Measurements from ENCODE around the gene ZNF496. TPM values are rescaled to one million over a fixed set of nuclear protein-coding genes. Genes with fewer than 3 reads are reported as not detected.

The ZNF496 gene
- total RNA-seq, 1 donor from 2014 or later, result 47.1 TPM

DNA sequence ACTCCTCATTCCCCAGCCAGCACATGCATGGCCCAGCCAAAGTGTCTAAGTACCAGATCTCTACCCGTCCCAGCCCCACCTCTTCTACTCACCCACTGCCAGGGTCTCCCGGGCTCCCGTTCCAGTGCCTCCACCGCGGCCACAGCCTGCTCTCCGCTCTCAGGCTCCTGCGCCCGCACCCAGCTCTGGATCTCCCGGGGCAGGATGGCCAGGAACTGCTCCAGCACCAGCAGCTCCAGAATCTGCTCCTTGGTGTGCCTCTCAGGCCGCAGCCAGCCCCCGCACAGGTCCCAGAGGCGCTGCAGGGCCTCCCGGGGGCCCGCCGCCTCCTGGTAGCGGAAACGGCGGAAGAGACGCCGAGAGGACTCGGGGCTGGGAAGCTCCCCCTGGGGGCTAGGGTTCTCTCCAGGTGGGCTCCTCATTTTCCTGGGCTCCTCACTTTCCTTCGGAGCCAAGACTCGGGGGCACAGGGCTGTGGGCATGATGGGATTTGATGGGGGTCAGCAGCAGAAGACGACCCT lies 2.5 kb downstream of the ZNF496 start:
- no peaks in the 10 kb centered on the region for H3K27me3 Mint-ChIP-seq
- H3K9me3 Mint-ChIP-seq, result no peaks in the 10 kb centered on the region
- no peak overlapping the region for H3K4me3 Mint-ChIP-seq

DNA sequence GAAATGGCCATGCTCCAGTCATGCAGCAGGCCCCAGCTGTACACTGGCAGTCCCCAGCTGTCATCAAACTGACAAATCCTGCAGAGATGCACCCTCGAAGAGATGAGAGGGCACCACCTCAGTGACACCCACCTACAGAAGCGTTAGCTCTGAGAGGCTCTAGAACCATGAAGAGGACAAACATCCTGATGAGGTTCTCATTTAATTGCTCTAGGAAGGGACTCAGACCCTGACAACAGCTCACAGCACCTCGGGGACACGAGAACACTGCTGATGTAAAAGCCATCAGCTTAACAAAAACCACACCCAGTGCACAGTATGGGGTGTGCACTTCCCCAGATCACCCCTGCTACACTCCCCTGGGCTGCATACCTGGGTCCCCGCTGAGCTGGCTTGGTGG lies 3.4 kb downstream of the ZNF496 start:
- Mint-ChIP-seq H3K27ac (no peak overlapping the region), H3K36me3 (peaks cover 16% of the 10 kb centered on the region), H3K27me3 (no peaks in the 10 kb centered on the region), H3K4me1 (ENCODE audit: unreplicated experiment) (peaks cover 16% of the 10 kb centered on the region), H3K4me3 (peak overlapping the region; percentile 25), H3K9me3 (no peaks in the 10 kb centered on the region)
- TF ChIP-seq, protein P1, sequence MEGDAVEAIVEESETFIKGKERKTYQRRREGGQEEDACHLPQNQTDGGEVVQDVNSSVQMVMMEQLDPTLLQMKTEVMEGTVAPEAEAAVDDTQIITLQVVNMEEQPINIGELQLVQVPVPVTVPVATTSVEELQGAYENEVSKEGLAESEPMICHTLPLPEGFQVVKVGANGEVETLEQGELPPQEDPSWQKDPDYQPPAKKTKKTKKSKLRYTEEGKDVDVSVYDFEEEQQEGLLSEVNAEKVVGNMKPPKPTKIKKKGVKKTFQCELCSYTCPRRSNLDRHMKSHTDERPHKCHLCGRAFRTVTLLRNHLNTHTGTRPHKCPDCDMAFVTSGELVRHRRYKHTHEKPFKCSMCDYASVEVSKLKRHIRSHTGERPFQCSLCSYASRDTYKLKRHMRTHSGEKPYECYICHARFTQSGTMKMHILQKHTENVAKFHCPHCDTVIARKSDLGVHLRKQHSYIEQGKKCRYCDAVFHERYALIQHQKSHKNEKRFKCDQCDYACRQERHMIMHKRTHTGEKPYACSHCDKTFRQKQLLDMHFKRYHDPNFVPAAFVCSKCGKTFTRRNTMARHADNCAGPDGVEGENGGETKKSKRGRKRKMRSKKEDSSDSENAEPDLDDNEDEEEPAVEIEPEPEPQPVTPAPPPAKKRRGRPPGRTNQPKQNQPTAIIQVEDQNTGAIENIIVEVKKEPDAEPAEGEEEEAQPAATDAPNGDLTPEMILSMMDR (conservative IDR thresholded peaks at IDR 0.05), result no peak
- no peak for DNase-seq (ENCODE audit: extremely low spot score, unreplicated experiment)

More for the DNA sequence above, 2.5 kb downstream of the ZNF496 start:
- no peak overlapping the region for H3K27ac Mint-ChIP-seq
- no peak for DNase-seq (ENCODE audit: extremely low spot score, unreplicated experiment)
- TF ChIP-seq, protein P1 (conservative IDR thresholded peaks at IDR 0.05), result no peak
- H3K36me3 Mint-ChIP-seq, result peaks cover 19% of the 10 kb centered on the region
- H3K4me1 Mint-ChIP-seq (ENCODE audit: unreplicated experiment), result peaks cover 24% of the 10 kb centered on the region

DNA sequence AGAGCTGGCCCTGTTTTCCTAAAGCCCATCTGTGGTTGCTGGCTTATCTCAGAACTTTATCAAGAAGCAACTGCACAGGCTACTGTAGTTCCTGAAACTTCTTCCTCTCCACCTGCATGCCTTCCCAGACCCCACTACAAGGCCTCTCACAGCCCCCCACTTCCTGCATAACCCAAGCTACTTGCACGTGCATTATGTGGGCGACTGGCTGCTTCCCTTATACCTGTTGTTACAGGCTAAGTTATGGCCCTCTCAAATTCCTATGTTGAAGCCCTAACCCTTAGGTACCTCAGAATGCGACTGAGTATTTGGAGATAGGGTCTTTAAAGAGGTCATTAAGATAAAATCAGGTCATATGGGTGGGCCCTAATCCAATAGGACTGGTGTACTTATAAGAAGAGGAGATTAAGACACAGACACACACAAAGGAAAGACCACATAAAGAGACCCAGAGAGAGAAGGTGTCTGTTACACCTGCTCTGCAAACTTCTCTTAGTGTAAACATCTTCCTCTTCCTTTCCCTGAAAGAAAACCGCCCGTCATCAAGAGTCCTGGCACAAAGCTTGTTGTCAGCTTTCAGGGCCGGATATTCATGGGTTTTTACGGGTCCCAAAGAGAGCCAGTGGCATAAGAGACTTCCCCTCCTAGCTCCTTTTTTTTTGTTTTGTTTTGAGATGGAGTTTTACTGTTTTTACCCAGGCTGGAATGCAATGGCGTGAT lies 5.1 kb downstream of the ZNF496 start:
- TF ChIP-seq, protein P1 (conservative IDR thresholded peaks at IDR 0.05), result no peak
- DNase-seq (ENCODE audit: extremely low spot score, unreplicated experiment), result no peak
- Mint-ChIP-seq H3K27me3 (no peaks in the 10 kb centered on the region), H3K9me3 (no peaks in the 10 kb centered on the region), H3K4me3 (no peak overlapping the region), H3K36me3 (peaks cover 13% of the 10 kb centered on the region), H3K4me1 (ENCODE audit: unreplicated experiment) (peaks cover 10% of the 10 kb centered on the region), H3K27ac (no peak overlapping the region)

DNA sequence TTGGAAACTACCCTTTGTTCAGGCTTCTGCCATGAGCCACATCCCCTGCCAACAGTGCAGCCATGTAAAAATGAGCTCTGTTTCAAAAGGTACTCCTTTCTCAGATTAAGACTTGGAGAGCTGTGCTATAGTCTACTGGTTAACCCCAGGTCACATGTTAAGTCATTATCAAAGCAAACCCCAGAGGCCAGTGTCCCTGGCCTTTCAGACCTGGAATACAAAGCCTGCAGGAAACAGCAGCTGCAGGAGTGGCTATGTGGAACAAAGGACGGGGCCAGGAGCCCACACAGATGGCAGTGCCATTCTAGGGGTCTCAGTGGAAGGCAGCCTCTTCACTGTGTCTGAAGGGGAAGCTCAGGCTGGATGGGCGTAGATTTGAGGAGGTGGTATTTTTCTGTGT lies 6.7 kb downstream of the ZNF496 start:
- no peak overlapping the region for H3K27ac Mint-ChIP-seq
- no peak overlapping the region for H3K4me3 Mint-ChIP-seq

DNA sequence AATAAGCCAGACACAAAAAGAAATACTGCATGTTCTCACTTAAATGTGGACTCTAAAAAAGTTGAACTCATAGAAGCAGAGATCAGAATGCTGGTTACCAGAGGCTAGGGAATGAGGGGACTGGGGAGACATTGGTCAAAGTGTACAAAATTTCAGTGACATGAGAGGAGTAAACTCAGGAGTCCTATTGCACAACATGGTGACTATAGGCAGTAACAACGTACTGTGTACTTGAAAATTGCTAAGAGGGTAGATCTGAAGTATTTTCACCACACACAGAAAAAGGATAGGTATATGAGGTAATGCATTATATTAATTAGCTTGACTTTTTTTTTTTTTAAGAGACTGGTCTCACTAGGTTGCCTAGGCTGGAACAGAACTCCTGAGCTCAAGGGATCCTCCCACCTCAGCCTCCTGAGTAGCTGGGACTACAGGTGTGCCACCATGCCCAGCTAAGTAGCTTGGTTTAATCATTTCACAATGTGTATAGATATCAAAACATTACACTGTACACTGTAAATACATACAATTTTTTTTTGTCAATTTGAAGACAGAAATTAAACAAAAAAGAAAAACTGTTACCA lies 7.4 kb downstream of the ZNF496 start:
- Mint-ChIP-seq H3K27ac (no peak overlapping the region), H3K27me3 (no peaks in the 10 kb centered on the region), H3K36me3 (peaks cover 20% of the 10 kb centered on the region), H3K4me3 (no peak overlapping the region), H3K9me3 (no peaks in the 10 kb centered on the region), H3K4me1 (ENCODE audit: unreplicated experiment) (peaks cover 5% of the 10 kb centered on the region)
- no peak for DNase-seq (ENCODE audit: extremely low spot score, unreplicated experiment)
- TF ChIP-seq, protein P1 (conservative IDR thresholded peaks at IDR 0.05), result no peak

More for the DNA sequence above, 6.7 kb downstream of the ZNF496 start:
- no peak for DNase-seq (ENCODE audit: extremely low spot score, unreplicated experiment)
- peaks cover 5% of the 10 kb centered on the region for H3K4me1 Mint-ChIP-seq (ENCODE audit: unreplicated experiment)
- peaks cover 18% of the 10 kb centered on the region for H3K36me3 Mint-ChIP-seq
- H3K9me3 Mint-ChIP-seq, result no peaks in the 10 kb centered on the region
- H3K27me3 Mint-ChIP-seq, result no peaks in the 10 kb centered on the region
- TF ChIP-seq, protein P1 (conservative IDR thresholded peaks at IDR 0.05), result no peak
